KMS-11 (cell line): Measurements from ENCODE around the gene TMEM51.

Experiments used
- H2AFZ ChIP-seq: fragments of 200-600 bp; sonication (generic); 2 replicates; pipeline ENCODE4 v1.6.1; 2016; ENCODE audit warnings: antibody characterized with exemption, mixed run types, low read depth
- H3K27ac ChIP-seq: fragments of 200-600 bp; sonication (generic); 2 replicates; pipeline ENCODE4 v1.6.1; 2016; ENCODE audit warnings: mild to moderate bottlenecking, mixed run types
- H3K27me3 ChIP-seq: fragments of 200-600 bp; sonication (generic); 2 replicates; pipeline ENCODE4 v1.6.1; 2017; ENCODE audit warnings: mild to moderate bottlenecking, low read depth, mixed run types, moderate library complexity; ENCODE audit not compliant: insufficient read depth
- H3K36me3 ChIP-seq: fragments of 200-600 bp; sonication (generic); 2 replicates; pipeline ENCODE4 v1.6.1; 2017; ENCODE audit warnings: mild to moderate bottlenecking, mixed run types; ENCODE audit not compliant: insufficient read depth
- H3K4me1 ChIP-seq: fragments of 200-600 bp; sonication (generic); 2 replicates; pipeline ENCODE4 v1.6.1; 2016; ENCODE audit warnings: mild to moderate bottlenecking, low read depth, mixed run types; ENCODE audit not compliant: poor library complexity, severe bottlenecking
- H3K4me2 ChIP-seq: fragments of 200-600 bp; sonication (generic); 2 replicates; pipeline ENCODE4 v1.7.0; 2016; ENCODE audit warnings: mild to moderate bottlenecking, mixed run types
- H3K4me3 ChIP-seq: fragments of 200-600 bp; sonication (generic); IDR thresholded peaks from 2 replicates; pipeline ENCODE4 v1.6.1; 2017; ENCODE audit warnings: low read depth, low read length, mixed read lengths; ENCODE audit not compliant: insufficient read depth
- H3K79me2 ChIP-seq: fragments of 200-600 bp; sonication (generic); 2 replicates; pipeline ENCODE4 v1.6.1; 2016; ENCODE audit warnings: low read depth, mixed run types; ENCODE audit not compliant: insufficient read depth
- H3K9ac ChIP-seq: fragments of 200-600 bp; sonication (generic); 2 replicates; pipeline ENCODE4 v1.6.1; 2016; ENCODE audit warnings: mild to moderate bottlenecking, mixed run types
- H4K20me1 ChIP-seq: fragments of 200-600 bp; sonication (generic); 2 replicates; pipeline ENCODE4 v1.6.1; 2016; ENCODE audit warnings: mild to moderate bottlenecking, mixed run types; ENCODE audit not compliant: insufficient read depth
- CTCF ChIP-seq: fragments of 200-600 bp; sonication (generic); conservative IDR thresholded peaks from 2 replicates; pipeline ENCODE4 v1.6.1; 2017; ENCODE audit warnings: low read depth, mild to moderate bottlenecking, antibody characterized with exemption, low read length, moderate library complexity, mixed read lengths

TMEM51 gene

GRCh38 chr1:15141935-15142539 is 11.5 kb upstream of the TMEM51 start:
- Histone ChIP-seq H3K4me1 (no peaks in the 10 kb centered on the region), H4K20me1 (no peaks in the 10 kb centered on the region), H3K36me3 (no peaks in the 10 kb centered on the region), H3K79me2 (no peaks in the 10 kb centered on the region), H3K4me2 (no peak overlapping the region), H3K4me3 (no peak overlapping the region), H3K27ac (no peak overlapping the region), H2AFZ (no peak overlapping the region), H3K9ac (no peak overlapping the region), H3K27me3 (no peaks in the 10 kb centered on the region)
- TF ChIP-seq CTCF: no peak

GRCh38 chr1:15145327-15145726 is 8.2 kb upstream of the TMEM51 start:
- no peak overlapping the region for H2AFZ ChIP-seq
- H3K27me3 ChIP-seq: no peaks in the 10 kb centered on the region
- no peaks in the 10 kb centered on the region for H4K20me1 ChIP-seq
- no peaks in the 10 kb centered on the region for H3K4me1 ChIP-seq
- no peak overlapping the region for H3K9ac ChIP-seq
- H3K79me2 ChIP-seq: no peaks in the 10 kb centered on the region
- H3K36me3 ChIP-seq: no peaks in the 10 kb centered on the region
- no peak for TF ChIP-seq CTCF
- no peak overlapping the region for H3K4me2 ChIP-seq
- H3K4me3 ChIP-seq: no peak overlapping the region
- H3K27ac ChIP-seq: no peak overlapping the region

- Histone ChIP-seq H3K4me3 (no peak overlapping the region), H2AFZ (no peak overlapping the region), H3K4me1 (no peaks in the 10 kb centered on the region), H3K9ac (no peak overlapping the region), H3K27me3 (no peaks in the 10 kb centered on the region), H3K27ac (no peak overlapping the region), H3K4me2 (no peak overlapping the region), H4K20me1 (no peaks in the 10 kb centered on the region), H3K36me3 (no peaks in the 10 kb centered on the region), H3K79me2 (no peaks in the 10 kb centered on the region)
- no peak for TF ChIP-seq CTCF
Observed at GRCh38 chr1:15146142-15146680, 7.3 kb upstream of the TMEM51 start.

GRCh38 chr1:15146971-15147376 is 6.6 kb upstream of the TMEM51 start:
- H3K9ac ChIP-seq: no peak overlapping the region
- H3K4me1 ChIP-seq: no peaks in the 10 kb centered on the region
- no peaks in the 10 kb centered on the region for H3K27me3 ChIP-seq
- H3K4me3 ChIP-seq: no peak overlapping the region
- H4K20me1 ChIP-seq: no peaks in the 10 kb centered on the region
- no peak overlapping the region for H2AFZ ChIP-seq
- no peak for TF ChIP-seq CTCF
- no peaks in the 10 kb centered on the region for H3K79me2 ChIP-seq
- H3K4me2 ChIP-seq: no peak overlapping the region
- H3K36me3 ChIP-seq: no peaks in the 10 kb centered on the region
- no peak overlapping the region for H3K27ac ChIP-seq
